ENCODE results near the gene ITGA2. TPM values are rescaled to one million over a fixed set of nuclear protein-coding genes. Genes with fewer than 3 reads are reported as not detected.

ITGA2 gene
- total and polyA plus RNA-seq, 9 of the 15 experiments (the other 6 are each of a cell fraction or from before 2014, with no cell fraction given) = 0.01 to 0.09 (median 0.03) TPM; not detected in 5

GRCh38 chr5:53048248-53048647 is 59.1 kb downstream of the ITGA2 start:
- in situ Hi-C loops (cut with MboI) = no loop called here
- Histone ChIP-seq H3K36me3 (ENCODE audit: control insufficient read depth, insufficient read depth, low read length) (no peaks in the 10 kb centered on the region), H3K27me3 (ENCODE audit: control insufficient read depth in 2 of 2, insufficient read depth in 2 of 2, low read length in 2 of 2) (no peaks in the 10 kb centered on the region; a peak in 1 of 5 replicates), H3K4me2 (ENCODE audit: insufficient read depth, low read length) (no peak overlapping the region), H2AFZ (ENCODE audit: low read depth, low read length) (no peak overlapping the region), H3K9ac (ENCODE audit: insufficient read depth in 1 of 2, low read depth in 2 of 2, low read length in 2 of 2) (no peak overlapping the region), H3K4me3 (no peak overlapping the region), H3K27ac (ENCODE audit: extremely low read depth, low read depth, low read length) (no peak overlapping the region), H3K9me3 (replicated peaks; ENCODE audit: control insufficient read depth, insufficient read depth, low read depth, low read length) (no peaks in the 10 kb centered on the region), H3K4me1 (replicated peaks in 1 of 2; ENCODE audit: control insufficient read depth in 2 of 2, insufficient read depth in 2 of 2, low read length in 2 of 2) (no peaks in the 10 kb centered on the region), H4K20me1 (replicated peaks; ENCODE audit: control insufficient read depth, insufficient read depth, low read length) (no peaks in the 10 kb centered on the region), H3K9me1 (ENCODE audit: control insufficient read depth, insufficient read depth, low read length) (no peaks in the 10 kb centered on the region), H3K79me2 (ENCODE audit: control insufficient read depth, insufficient read depth, low read length) (no peaks in the 10 kb centered on the region)
- POLR2A ChIA-PET = no interaction called here
- DNase-seq (ENCODE audit: extremely low read depth in 1 of 4, low spot score in 3 of 4) = no peak
- 0% methylated on average over 2 of the region's 2 CpGs for WGBS (ENCODE audit: insufficient coverage, low coverage, missing lambda C conversion rate)
- no peak for TF ChIP-seq ASH1L (IDR thresholded peaks at IDR 0.05; ENCODE audit: borderline replicate concordance, low read depth, partially characterized antibody)
- TF ChIP-seq E2F8 (IDR thresholded peaks at IDR 0.05; ENCODE audit: low read depth, partially characterized antibody) = no peak
- TF ChIP-seq CEBPZ (IDR thresholded peaks at IDR 0.05; ENCODE audit: borderline replicate concordance, low read depth, low read length) = no peak
- TF ChIP-seq ZFP30 (CRISPR knock-in tag; IDR thresholded peaks at IDR 0.05; ENCODE audit: borderline replicate concordance) = no peak
- TF ChIP-seq CCAR2 (IDR thresholded peaks at IDR 0.05; ENCODE audit: low read depth, low read length) = no peak
- TF ChIP-seq ZNF143 (CRISPR knock-in tag; IDR thresholded peaks at IDR 0.05) = no peak
- TF ChIP-seq KDM2B (CRISPR knock-in tag; IDR thresholded peaks at IDR 0.05) = no peak
- no peak for TF ChIP-seq SAFB (IDR thresholded peaks at IDR 0.05; ENCODE audit: borderline replicate concordance, low read depth, low read length)
- TF ChIP-seq FIP1L1 (IDR thresholded peaks at IDR 0.05; ENCODE audit: low read depth, low read length, poor library complexity, severe bottlenecking) = no peak
- no peak for TF ChIP-seq AFF1 (IDR thresholded peaks at IDR 0.05; ENCODE audit: low read depth in 1 of 2, partially characterized antibody in 2 of 2)
- no peak for FAIRE-seq
- intact Hi-C loops (cut with micrococcal nuclease) = no loop called here
- no peak for ATAC-seq
- CTCF ChIA-PET (ENCODE audit: low intra/inter-chr PET ratio) = no interaction called here
- BruUV-seq (replicated peaks) = no TSS peak

All from K562 (cell line).